ENCODE measurements around the gene FEN1. TPM values are rescaled to one million over a fixed set of nuclear protein-coding genes. Genes with fewer than 3 reads are reported as not detected.

Gene FEN1
- total and polyA plus RNA-seq, 2 of the 13 experiments (the other 11 are each of a cell fraction or from before 2014, with no cell fraction given) = 12.4 to 102 TPM

- TF ChIP-seq ISL2 (CRISPR knock-in tag; IDR thresholded peaks at IDR 0.05) (peak; percentile 69), ZFP91 (CRISPR knock-in tag; IDR thresholded peaks at IDR 0.05; ENCODE audit: borderline replicate concordance) (peak; percentile 89), MAFG (CRISPR knock-in tag; IDR thresholded peaks at IDR 0.05) (no peak), RCOR2 (CRISPR knock-in tag; IDR thresholded peaks at IDR 0.05) (0 out of 2 replicates have a peak, but pooled peaks have one; percentile 24), ZNF562 (CRISPR knock-in tag; IDR thresholded peaks at IDR 0.05; ENCODE audit: borderline replicate concordance) (no peak), SSRP1 (CRISPR knock-in tag; IDR thresholded peaks at IDR 0.05) (no peak), NR2F6 (IDR thresholded peaks at IDR 0.05) (no peak), NR2F6 (CRISPR knock-in tag; IDR thresholded peaks at IDR 0.05) (peak; percentile 47; the same call in 1 of the 2 replicates), ZFP36L1 (CRISPR knock-in tag; IDR thresholded peaks at IDR 0.05) (peak; percentile 95), TFDP1 (CRISPR knock-in tag; IDR thresholded peaks at IDR 0.05; ENCODE audit: borderline replicate concordance) (peak; percentile 92), ZNF597 (CRISPR knock-in tag; IDR thresholded peaks at IDR 0.05) (no peak), FUBP1 (CRISPR knock-in tag; IDR thresholded peaks at IDR 0.05; ENCODE audit: borderline replicate concordance) (no peak), ZNF546 (CRISPR knock-in tag; conservative IDR thresholded peaks at IDR 0.05) (peak; percentile 81; the same call in 1 of the 2 replicates), IKZF4 (CRISPR knock-in tag; IDR thresholded peaks at IDR 0.05; ENCODE audit: borderline replicate concordance, low read depth, not compliant biosample characterization) (no peak), MIER3 (CRISPR knock-in tag; IDR thresholded peaks at IDR 0.05; ENCODE audit: borderline replicate concordance) (peak; percentile 70; the same call in 1 of the 2 replicates), ZNF281 (CRISPR knock-in tag; IDR thresholded peaks at IDR 0.05; ENCODE audit: borderline replicate concordance) (no peak), ZZZ3 (CRISPR knock-in tag; IDR thresholded peaks at IDR 0.05; ENCODE audit: borderline replicate concordance) (peak; percentile 79; the same call in 1 of the 2 replicates), ZNF317 (CRISPR knock-in tag; IDR thresholded peaks at IDR 0.05) (peak; percentile 77)
These were observed 24.2 kb downstream of the FEN1 start, which contains the start of gene FADS1 (continued) for GRCh38 chr11:61816736-61817455.
